Measurements from ENCODE around the gene TRAK1. TPM values are rescaled to one million over a fixed set of nuclear protein-coding genes. Genes with fewer than 3 reads are reported as not detected.
A peak's percentile ranks its signal among the peaks of the same experiment; 100 is the strongest.
"Not testable (repeated sequence)": the region's sequence is repeated elsewhere in the genome, so short reads cannot be mapped to it uniquely, and the experiment has no call there.

The TRAK1 gene, protein sequence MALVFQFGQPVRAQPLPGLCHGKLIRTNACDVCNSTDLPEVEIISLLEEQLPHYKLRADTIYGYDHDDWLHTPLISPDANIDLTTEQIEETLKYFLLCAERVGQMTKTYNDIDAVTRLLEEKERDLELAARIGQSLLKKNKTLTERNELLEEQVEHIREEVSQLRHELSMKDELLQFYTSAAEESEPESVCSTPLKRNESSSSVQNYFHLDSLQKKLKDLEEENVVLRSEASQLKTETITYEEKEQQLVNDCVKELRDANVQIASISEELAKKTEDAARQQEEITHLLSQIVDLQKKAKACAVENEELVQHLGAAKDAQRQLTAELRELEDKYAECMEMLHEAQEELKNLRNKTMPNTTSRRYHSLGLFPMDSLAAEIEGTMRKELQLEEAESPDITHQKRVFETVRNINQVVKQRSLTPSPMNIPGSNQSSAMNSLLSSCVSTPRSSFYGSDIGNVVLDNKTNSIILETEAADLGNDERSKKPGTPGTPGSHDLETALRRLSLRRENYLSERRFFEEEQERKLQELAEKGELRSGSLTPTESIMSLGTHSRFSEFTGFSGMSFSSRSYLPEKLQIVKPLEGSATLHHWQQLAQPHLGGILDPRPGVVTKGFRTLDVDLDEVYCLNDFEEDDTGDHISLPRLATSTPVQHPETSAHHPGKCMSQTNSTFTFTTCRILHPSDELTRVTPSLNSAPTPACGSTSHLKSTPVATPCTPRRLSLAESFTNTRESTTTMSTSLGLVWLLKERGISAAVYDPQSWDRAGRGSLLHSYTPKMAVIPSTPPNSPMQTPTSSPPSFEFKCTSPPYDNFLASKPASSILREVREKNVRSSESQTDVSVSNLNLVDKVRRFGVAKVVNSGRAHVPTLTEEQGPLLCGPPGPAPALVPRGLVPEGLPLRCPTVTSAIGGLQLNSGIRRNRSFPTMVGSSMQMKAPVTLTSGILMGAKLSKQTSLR
- 10 to 100 TPM; 23.7 to 24.1 TPM for total RNA-seq

DNA sequence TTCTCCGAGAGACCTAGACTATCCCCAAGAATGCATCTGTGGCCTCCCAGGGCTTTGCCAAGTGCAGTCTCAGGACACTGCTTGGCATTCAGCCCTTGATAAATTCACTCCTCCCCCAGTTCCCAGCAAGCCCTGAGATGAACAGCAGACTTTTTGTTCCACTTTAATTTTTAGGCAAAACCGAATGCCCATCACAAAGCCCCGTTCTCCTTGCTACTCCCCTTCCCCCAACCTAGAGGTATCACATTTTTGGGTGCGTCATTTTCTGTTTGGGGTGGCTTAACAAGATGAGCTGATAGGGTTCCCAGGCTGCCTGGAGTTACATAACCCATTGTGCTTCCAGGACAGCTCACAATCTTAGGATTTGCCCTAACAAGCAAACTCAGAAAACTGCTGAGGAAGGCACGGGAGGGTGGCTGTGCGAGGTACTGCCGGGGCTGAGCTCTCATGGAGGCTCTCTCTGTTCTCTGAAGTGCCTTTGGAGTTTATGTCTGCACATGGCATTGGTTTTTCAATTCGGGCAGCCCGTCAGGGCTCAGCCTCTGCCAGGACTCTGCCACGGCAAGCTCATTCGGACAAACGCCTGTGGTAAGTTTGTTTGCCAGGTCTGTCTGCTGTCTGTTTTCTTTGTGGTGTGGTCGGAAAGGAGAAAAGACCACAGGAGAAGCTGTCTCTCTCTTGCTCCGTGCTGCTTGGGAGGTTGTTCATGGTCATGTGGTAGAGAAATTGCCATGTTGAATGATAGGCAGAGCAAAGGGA lies at the start of gene TRAK1:
Gene TRAK1 (plus strand): TSS at position 385 of the 759 bp plus-strand sequence. CDS start 113 bp downstream, at position 498.
- peaks cover 35% of the 10 kb centered on the region for H3K4me1 Mint-ChIP-seq
- H3K36me3 Mint-ChIP-seq (ENCODE audit: low read depth), result peaks cover 43% of the 10 kb centered on the region
- POLR2A ChIA-PET, result no interaction called here
- CTCF ChIA-PET, result interaction anchor here (1.7 kb wide), 1 partner anchor 8 kb away, joined by 4 read pairs; no protein-coding TSS in a partner anchor
- H3K27ac Mint-ChIP-seq, result no peak within 1 kb of the TSS
- no peak for DNase-seq
- no peak within 1 kb of the TSS for H3K4me3 Mint-ChIP-seq
- peaks cover 14% of the 10 kb centered on the region for H3K9me3 Mint-ChIP-seq
- no peaks in the 10 kb centered on the region for H3K27me3 Mint-ChIP-seq

DNA sequence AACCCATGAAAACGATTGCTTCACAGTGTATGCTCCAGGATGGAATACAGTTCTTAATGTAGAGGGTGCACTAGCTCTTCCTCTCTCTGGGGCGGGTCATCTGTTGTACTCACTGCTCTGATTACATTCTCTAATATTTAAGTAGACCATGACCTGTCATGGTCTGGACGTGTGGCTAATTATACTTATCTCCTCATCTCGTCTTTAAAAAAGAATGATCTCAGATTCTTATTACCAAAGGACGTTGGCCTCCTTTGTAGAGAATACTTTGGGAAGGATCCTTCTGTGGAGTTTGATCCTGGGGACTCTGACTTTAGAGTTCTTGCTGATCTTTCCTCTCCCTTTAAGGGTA lies 48.4 kb upstream of the TRAK1 start:
- POLR2A ChIA-PET, result no interaction called here
- CTCF ChIA-PET, result no interaction called here
- peaks cover 9% of the 10 kb centered on the region for H3K4me1 Mint-ChIP-seq
- no peaks in the 10 kb centered on the region for H3K9me3 Mint-ChIP-seq
- no peak overlapping the region for H3K27ac Mint-ChIP-seq
- H3K27me3 Mint-ChIP-seq, result no peaks in the 10 kb centered on the region
- DNase-seq, result no peak
- peaks cover 3% of the 10 kb centered on the region for H3K36me3 Mint-ChIP-seq (ENCODE audit: low read depth)
- H3K4me3 Mint-ChIP-seq, result no peak overlapping the region

DNA sequence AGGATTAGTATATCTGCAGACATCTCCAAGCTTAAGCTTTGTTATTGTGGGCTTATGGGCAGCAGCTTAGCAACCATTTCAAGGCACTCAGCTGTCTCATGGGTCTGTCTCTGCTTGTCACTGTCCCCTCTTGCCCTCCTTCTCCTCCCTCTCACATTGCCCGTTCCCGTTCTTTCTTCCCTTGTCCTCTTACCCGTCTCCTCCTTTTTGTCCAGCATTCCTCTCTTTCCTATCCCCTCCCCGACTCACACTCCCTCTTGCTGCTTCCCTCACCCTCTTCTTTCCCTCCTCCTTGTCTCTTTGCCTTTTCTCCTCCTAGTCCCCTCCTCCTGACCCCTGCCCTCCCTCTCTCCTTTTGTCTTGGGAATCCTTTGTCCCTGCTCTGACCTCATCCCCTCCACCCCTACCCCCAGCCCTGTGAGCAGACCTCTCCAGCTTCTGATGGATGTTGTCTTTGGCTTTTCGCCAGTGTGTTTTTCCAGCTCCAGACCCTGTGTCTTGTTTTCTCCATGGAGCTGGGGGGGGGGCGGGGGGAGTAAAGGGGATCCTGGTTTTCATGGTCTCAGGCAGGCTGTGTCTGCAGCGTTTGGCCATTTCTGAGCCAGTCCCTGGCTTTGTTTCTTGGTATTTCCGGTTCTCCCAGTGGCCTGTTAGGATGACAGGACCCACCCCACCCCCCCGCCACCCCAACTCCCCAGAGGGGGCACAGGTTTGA lies 47.9 kb upstream of the TRAK1 start:
- Mint-ChIP-seq H3K4me1 (peaks cover 14% of the 10 kb centered on the region), H3K27me3 (no peaks in the 10 kb centered on the region), H3K36me3 (ENCODE audit: low read depth) (peaks cover 3% of the 10 kb centered on the region), H3K9me3 (no peaks in the 10 kb centered on the region), H3K27ac (no peak overlapping the region), H3K4me3 (no peak overlapping the region)
- ChIA-PET POLR2A (no interaction called here), CTCF (interaction anchor here (1.2 kb wide), 1 partner anchor 18 kb away, joined by 3 read pairs; no protein-coding TSS in a partner anchor)
- no peak for DNase-seq

DNA sequence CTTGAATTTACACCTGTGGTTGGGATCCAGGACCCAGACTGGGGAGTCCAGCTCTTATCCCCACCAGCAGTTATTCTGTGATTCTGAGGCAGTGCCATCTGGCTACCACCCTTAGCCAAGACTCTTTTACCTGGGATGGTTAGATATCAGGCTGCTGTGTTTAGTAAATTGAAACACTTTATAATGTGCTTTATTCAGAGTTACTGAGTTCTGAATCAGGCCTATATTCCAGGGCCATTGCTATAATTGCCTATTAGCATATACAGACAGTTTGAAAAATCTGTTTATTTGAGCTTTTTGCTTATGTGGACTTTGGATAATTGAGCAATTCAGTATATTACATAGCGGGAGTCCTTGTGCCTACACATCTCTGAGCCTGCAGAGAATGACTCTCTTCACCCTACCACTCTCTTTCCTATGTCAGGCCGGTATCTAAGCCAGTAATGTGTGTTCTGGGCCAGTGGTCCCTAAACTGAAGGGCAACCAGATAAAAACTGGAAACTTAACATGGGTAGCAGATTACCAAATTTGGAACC lies 45.4 kb upstream of the TRAK1 start:
- Mint-ChIP-seq H3K27ac (no peak overlapping the region), H3K27me3 (no peaks in the 10 kb centered on the region), H3K4me3 (no peak overlapping the region), H3K36me3 (ENCODE audit: low read depth) (no peaks in the 10 kb centered on the region), H3K9me3 (no peaks in the 10 kb centered on the region), H3K4me1 (peaks cover 26% of the 10 kb centered on the region)
- DNase-seq, result no peak
- POLR2A ChIA-PET, result no interaction called here
- CTCF ChIA-PET, result no interaction called here

DNA sequence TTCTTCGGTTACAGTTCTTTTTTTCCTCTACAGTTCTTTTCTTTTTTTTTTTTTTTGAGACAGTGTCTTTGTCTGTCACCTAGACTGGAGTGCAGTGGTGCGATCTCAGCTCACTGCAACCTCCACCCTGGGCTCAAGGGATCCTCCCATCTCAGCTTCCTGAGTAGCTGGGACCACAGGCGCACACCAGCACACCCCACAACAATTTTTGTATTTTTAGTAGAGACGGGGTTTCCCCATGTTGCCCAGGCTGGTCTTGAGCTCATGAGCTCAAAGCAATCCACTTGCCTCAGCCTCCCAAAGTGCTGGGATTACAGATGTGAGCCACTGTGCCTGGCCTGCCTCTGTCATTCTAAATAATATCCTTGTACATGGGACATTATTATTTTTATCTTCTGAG lies 42.6 kb upstream of the TRAK1 start:
- H3K4me1 Mint-ChIP-seq, result peaks cover 26% of the 10 kb centered on the region
- H3K9me3 Mint-ChIP-seq; H3K27me3 Mint-ChIP-seq; H3K4me3 Mint-ChIP-seq; POLR2A ChIA-PET; CTCF ChIA-PET; H3K36me3 Mint-ChIP-seq (ENCODE audit: low read depth): not testable (repeated sequence)
- DNase-seq, result peak; percentile 13
- peak overlapping the region; percentile 63 for H3K27ac Mint-ChIP-seq

DNA sequence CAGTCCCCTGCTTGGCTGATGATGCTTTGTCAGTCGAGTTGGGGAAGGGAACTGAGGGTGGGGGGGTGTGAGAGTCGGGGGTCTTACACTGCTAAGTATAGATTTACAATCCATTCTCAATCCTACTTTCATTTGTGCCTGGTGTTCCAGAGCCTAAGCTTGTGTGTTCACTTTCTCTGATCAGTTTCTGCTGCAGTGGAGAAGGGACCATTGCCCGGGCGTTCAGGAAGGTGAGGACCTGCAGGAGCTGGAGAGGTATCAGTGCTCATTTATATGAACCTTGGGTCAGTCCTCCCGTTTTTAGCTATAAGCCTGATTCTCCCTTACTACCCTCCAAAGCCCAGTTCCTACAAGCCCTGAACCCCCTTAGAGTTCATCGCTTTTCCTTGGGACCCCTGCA lies 41.0 kb upstream of the TRAK1 start:
- no peak overlapping the region for H3K4me3 Mint-ChIP-seq
- DNase-seq, result no peak
- H3K36me3 Mint-ChIP-seq (ENCODE audit: low read depth), result no peaks in the 10 kb centered on the region
- ChIA-PET POLR2A (no interaction called here), CTCF (interaction anchor here (1.4 kb wide), 1 partner anchor 35 kb away, joined by 3 read pairs; no protein-coding TSS in a partner anchor)
- no peaks in the 10 kb centered on the region for H3K27me3 Mint-ChIP-seq
- H3K27ac Mint-ChIP-seq, result no peak overlapping the region
- no peaks in the 10 kb centered on the region for H3K9me3 Mint-ChIP-seq
- H3K4me1 Mint-ChIP-seq, result peaks cover 20% of the 10 kb centered on the region

DNA sequence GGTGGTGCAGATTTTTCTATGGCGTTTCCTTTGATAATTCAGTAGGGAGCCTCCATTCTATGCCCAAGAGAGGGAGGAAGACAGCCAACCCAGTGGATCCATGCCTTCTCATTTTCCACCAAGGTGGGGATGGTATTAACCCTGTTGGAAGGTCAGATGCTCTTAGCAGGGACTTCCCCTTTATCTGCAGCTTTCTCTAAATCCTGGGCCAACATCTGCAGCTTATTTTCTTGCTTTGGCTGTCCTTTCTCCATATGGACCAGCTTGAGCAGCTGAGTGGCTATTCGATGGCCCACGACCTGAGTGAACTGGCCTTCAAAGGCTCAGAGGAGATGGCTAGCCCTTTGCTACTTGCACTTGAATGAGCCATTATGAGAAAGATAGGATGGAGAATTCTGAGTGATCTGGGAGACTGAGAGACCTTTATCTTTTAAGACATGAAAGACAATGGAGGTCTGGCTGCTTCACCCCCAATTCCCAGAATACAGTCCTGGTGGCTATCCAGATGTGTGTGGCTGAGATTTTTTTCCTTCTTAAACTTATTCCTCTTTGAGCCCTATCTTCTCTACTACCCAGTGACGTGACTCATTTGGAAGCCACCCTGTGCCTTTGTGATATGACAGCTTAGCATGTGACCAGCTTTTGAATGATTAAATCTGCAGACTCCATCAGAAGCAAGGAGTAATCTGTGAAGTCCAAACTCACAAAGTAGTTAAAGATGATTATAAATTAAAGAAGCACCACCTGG lies 39.6 kb upstream of the TRAK1 start:
- ChIA-PET CTCF (interaction anchor here (1.4 to 1.7 kb wide), 2 partner anchors 14 to 36 kb away, joined by 3 read pairs; no protein-coding TSS in a partner anchor), POLR2A (no interaction called here)
- Mint-ChIP-seq H3K4me1 (peaks cover 20% of the 10 kb centered on the region), H3K9me3 (peaks cover 2% of the 10 kb centered on the region), H3K27me3 (no peaks in the 10 kb centered on the region), H3K4me3 (no peak overlapping the region), H3K36me3 (ENCODE audit: low read depth) (no peaks in the 10 kb centered on the region), H3K27ac (no peak overlapping the region)
- DNase-seq, result no peak

DNA sequence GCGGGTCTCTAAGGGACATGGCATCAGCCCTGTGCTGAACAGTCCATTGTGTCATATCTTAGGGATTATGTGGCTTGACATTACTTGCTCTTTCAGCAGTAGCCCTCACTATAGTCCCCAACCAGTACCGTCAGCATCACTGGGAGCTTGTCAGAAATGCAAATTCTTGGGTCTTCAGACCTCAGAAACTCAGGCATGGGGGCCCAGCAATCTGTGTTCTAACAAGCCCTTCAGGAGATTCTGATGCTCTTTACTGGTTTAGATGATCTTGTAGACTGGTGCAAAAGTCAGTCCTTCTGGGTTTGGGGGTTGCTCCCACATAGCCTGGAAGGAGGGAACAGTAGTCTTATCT lies 39.0 kb upstream of the TRAK1 start:
- POLR2A ChIA-PET, result no interaction called here
- Mint-ChIP-seq H3K4me3 (no peak overlapping the region), H3K27me3 (no peaks in the 10 kb centered on the region), H3K4me1 (peaks cover 20% of the 10 kb centered on the region), H3K27ac (no peak overlapping the region), H3K9me3 (peaks cover 2% of the 10 kb centered on the region), H3K36me3 (ENCODE audit: low read depth) (no peaks in the 10 kb centered on the region)
- no peak for DNase-seq
- CTCF ChIA-PET, result interaction anchor here (0.9 to 1.7 kb wide), 2 partner anchors 13 to 47 kb away, joined by 3 read pairs; no protein-coding TSS in a partner anchor

DNA sequence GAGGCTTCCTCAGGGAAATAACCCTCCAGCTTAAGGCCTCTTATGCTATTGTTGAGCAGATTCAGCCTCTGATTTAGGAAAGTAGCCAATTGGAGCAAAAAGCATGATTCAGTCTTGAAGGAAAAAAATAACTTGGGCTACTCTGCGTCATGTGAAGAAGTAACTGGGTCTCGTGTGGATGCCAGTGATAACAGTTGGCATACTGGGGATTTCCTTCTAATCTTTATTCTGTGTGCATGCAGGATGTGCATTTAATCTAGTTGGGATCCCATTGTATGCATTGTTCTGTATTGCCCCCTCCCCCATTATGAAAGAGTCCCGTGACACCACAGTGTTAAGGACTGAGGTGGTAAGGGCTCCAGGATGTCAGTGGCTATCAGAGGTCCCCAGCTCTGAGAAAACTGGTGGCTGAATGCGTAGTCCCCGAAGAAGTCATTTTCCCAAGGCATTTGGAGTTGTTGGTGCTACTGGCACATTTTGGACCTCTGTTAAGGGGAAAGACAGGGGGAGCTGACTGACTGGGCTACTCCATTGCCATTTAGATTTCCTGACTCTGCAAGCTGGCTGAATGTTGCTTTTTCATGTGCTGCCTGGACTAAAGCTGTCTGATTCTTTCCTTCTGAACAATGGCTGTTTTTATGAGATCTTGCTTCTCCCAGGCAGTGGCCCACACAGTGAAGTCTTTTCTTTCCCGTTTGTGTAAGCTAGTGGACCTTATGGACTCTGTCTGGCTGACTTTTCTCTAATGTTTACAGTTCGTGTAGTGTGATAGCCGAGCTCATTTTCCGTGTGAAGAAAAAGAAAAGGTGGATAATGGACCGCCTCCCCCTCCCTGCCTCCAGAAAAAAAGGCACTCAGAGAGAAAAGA lies 38.4 kb upstream of the TRAK1 start:
- Mint-ChIP-seq H3K36me3 (ENCODE audit: low read depth) (no peaks in the 10 kb centered on the region), H3K9me3 (peaks cover 2% of the 10 kb centered on the region), H3K27ac (no peak overlapping the region), H3K27me3 (no peaks in the 10 kb centered on the region), H3K4me1 (peaks cover 17% of the 10 kb centered on the region), H3K4me3 (no peak overlapping the region)
- ChIA-PET CTCF (interaction anchor here (0.5 to 1.7 kb wide), 3 partner anchors 13 to 335 kb away, joined by 3 read pairs; no protein-coding TSS in a partner anchor), POLR2A (no interaction called here)
- no peak for DNase-seq

DNA sequence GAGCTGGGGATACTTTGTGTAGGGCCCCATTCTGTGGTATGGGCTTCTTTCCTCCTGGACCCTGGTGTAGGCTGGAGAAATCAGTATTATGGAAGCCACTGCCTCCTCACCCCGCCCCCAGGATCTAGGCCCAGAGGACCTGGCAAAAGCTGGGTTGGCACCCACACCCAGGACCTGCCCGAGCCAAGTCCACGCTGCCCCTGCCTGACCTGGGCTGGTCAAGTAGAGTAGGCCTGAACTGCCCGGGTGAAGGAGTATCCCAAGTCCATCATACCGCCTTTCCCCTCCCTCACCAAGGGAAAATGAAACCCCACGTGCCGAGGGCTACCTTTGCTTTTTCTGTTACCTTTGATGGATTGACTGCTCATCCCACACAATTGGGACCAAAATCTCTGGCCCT lies 37.7 kb upstream of the TRAK1 start:
- no peaks in the 10 kb centered on the region for H3K36me3 Mint-ChIP-seq (ENCODE audit: low read depth)
- peaks cover 10% of the 10 kb centered on the region for H3K4me1 Mint-ChIP-seq
- CTCF ChIA-PET, result interaction anchor here (1.7 kb wide), 1 partner anchor 12 kb away, joined by 3 read pairs; no protein-coding TSS in a partner anchor
- no peaks in the 10 kb centered on the region for H3K27me3 Mint-ChIP-seq
- no peak for DNase-seq
- no peak overlapping the region for H3K27ac Mint-ChIP-seq
- POLR2A ChIA-PET, result no interaction called here
- H3K9me3 Mint-ChIP-seq, result peaks cover 2% of the 10 kb centered on the region
- no peak overlapping the region for H3K4me3 Mint-ChIP-seq

DNA sequence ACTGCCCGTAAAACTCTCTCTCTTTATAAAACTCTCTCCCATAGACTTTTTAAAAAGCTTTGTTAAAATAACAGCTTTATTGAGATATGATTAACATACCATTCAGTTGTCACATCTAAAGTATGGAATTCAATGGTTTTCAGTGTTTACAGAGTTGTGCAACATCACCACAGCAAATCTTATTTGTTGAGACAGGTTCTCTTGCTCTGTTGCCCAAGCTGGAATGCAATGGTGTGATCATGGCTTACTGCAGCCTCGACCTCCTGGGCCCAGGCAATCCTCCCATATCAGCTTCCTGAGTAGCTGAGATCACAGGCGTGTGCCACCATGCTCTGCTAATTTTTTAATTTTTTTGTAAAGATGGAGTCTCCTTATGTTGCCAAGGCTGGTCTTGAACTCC lies 35.9 kb upstream of the TRAK1 start:
- Mint-ChIP-seq H3K4me1 (no peaks in the 10 kb centered on the region), H3K36me3 (ENCODE audit: low read depth) (no peaks in the 10 kb centered on the region), H3K27ac (no peak overlapping the region), H3K9me3 (peaks cover 2% of the 10 kb centered on the region), H3K4me3 (no peak overlapping the region), H3K27me3 (no peaks in the 10 kb centered on the region)
- CTCF ChIA-PET, result no interaction called here
- DNase-seq, result no peak
- POLR2A ChIA-PET, result no interaction called here

All from activated CD4-positive, alpha-beta T cell treated with anti-CD3 and anti-CD28 coated beads, Interleukin-2, amount 10 ng/mL, durations not matched to agents 7 days and 5 days (primary cell).